Fibroblast of skin of left biceps (primary cell): ENCODE results near the gene JAG2.
"Not testable (repeated sequence)": the region's sequence is repeated elsewhere in the genome, so short reads cannot be mapped to it uniquely, and the experiment has no call there.

Source experiments
- DNase-seq, 2 experiments: peaks; one replicate each; pipeline ENCODE4 v3.0.0-alpha.2; 2013; ENCODE audit warnings: low read depth in 2 of 2

JAG2 gene

DNA sequence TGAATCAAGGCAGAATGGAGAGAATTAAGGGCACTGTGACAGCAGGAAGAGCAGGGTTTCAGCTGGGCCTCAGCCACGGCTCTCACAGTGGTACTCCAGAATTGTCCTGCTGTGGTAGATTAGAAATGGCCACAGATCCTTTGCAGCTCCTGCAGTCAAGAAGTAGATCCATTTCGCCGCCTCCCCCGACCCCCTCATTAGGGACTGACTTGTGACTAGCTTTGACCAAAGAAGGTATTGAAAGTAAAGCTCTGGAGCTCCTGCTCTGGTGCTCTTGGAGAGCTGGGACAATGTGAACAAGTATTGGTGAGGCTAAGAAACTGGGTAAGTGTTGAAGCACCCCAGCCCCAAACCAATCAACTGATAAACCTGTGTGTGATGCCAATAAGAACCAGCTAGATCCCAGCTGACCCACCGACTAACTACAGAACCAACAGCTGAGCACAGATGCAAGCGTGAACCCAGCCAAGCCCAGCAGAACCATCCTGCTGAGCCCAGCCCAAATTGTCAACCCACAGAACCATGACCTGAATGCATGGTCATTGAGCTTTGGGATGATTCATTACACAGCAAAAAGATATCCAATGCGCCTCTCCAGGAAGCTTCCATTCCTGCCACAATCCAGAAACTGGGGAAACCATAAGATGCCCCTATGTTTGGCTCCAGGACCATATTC lies 50.7 kb downstream of the JAG2 start:
- DNase-seq, result no peak

GRCh38 chr14:105117257-105117646 lies 51.3 kb downstream of the JAG2 start:
- DNase-seq, result no peak

DNA sequence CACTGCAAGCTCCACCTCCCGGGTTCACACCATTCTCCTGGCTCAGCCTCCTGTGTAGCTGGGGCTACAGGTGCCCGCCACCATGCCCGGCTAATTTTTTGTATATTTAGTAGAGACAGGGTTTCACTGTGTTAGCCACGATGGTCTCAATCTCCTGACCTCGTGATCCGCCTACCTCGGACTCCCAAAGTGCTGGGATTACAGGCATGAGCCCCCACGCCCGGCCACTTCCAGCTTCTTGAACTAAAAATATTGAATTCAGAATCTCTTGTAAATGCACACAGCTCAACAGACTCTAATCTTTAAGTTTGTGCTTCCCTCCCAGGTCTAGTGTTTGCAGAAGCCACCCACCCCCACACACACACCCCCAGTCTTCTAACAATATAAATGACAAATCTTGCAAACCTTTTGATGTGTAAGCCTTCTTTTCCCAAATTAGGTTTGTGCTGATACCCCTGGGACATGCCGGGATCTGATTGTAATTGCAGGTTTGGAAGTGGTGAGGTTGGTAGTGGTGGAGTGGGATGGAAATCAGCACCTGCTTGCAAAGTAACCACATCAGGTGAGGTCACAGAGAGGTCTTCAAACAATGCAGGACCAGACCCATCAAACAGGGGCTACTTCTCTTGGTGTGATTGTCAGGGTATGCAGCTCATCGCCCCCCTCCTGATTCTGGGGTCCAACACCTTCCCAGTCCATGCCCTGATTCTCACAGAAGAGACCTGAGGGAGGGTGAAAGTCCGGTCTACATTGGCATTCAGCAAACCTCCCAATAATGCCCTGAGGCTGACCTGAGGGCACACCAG lies 51.9 kb downstream of the JAG2 start:
- DNase-seq, result no peak

DNA sequence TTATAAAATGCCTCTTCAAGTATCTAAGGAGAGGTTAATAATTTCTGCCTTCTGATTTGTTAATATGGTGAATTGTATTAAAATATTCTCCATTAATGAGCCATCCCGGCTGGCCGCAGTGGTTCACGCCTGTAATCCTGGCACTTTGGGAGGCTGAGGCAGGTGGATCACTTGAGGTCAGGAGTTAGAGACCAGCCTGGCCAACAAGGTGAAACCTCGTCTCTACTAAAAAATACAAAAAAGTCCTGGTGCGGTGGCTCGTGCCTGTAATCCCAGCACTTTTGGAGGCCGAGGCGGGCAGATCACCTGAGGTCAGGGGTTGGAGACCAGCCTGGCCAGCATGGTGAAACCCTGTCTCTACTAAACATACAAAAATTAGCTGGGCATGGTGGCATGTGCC lies 59.3 kb downstream of the JAG2 start:
- not testable (repeated sequence) for DNase-seq

- DNase-seq, result no peak
Observed at GRCh38 chr14:105108516-105108864, 60.1 kb downstream of the JAG2 start.

GRCh38 chr14:105107781-105108515 lies 60.6 kb downstream of the JAG2 start:
- DNase-seq, result no peak

- DNase-seq, result no peak
Observed at GRCh38 chr14:105107351-105107750, 61.2 kb downstream of the JAG2 start.

GRCh38 chr14:105105158-105105557 lies 63.4 kb downstream of the JAG2 start:
- DNase-seq, result no peak

GRCh38 chr14:105102893-105103292 lies 65.7 kb downstream of the JAG2 start:
- no peak for DNase-seq

GRCh38 chr14:105102361-105102870 lies 66.2 kb downstream of the JAG2 start:
- no peak for DNase-seq

- no peak for DNase-seq
Observed at GRCh38 chr14:105100910-105101309, 67.7 kb downstream of the JAG2 start.

DNA sequence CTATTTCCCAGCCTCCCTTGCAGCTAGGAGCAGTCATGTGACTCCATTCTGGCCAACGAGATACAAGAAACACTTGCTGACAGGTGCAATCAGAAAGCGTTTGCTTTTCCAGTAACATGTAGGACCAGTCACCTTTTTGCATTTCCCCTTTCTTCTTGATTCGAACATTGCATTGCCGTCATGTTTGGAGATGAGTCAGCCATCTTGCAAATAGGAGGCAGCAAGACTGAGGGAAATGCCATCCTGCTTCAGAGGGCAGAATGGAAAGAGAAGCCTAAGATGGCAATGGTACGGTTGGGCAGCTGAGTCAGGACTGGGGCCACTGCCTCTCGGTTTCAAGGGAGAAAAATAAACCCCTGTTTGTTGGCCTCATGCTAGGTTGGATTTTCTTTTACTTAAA lies 68.8 kb downstream of the JAG2 start:
- DNase-seq, result no peak

DNA sequence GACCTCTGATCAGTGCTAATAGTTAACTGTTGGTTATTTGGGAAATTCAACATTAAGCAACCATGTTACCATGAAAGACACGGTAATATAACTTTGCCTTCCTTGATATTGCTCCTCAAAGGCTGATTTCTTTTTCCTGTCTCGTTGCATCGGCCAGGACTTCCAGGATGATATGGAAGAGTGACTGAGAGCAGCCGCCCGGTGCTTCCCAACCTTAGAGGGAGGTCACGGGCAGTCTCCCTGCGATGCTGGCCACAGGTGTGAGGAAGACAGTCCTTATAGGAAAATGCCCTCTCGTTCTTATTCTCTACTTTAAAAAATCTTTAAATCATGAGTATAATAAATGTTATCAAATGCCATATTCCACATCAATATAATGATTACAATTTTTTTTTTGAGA lies 70.3 kb downstream of the JAG2 start:
- no peak for DNase-seq

GRCh38 chr14:105097794-105098127 lies 70.8 kb downstream of the JAG2 start:
- DNase-seq, result no peak

GRCh38 chr14:105096206-105096875 lies 72.2 kb downstream of the JAG2 start:
- no peak for DNase-seq

GRCh38 chr14:105095236-105095805 lies 73.3 kb downstream of the JAG2 start:
- no peak for DNase-seq

DNA sequence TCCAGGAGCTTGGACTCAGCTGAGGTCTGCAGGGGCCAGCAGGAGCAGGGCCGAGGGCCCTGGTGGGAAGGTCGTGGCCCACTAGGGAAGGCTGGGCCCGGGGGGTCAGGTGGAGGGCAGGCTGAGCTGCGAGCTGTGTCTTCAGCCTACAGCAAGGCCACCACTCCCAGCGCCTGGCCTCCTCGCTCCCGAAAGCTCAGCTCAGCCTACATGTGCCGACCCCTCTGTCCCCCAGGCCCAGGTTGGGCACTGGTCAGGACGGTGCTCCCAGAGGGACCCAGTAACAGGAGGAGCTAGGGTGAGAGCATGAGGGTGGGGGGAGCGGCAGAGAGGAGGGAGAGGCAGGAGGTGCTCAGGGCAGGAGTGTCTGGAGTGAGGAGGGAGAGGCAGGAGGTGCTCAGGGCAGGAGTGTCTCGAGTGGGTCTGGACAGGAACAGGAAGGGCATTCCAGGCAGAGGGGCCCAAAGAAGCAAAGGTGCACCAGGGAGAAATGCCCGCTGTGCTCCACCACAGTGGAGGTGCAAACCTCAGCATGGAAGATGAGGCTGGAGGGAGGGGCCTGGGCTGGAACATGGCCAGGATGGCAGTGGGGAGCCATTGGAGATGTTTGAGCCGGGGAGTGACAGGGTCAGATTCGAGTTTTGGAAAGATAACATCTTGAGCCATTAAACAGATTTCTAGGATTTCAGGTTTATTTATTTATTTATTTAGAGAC lies 74.2 kb downstream of the JAG2 start:
- no peak for DNase-seq

GRCh38 chr14:105093431-105094192 lies 75.0 kb downstream of the JAG2 start:
- DNase-seq, result peak; percentile 36 to 59

DNA sequence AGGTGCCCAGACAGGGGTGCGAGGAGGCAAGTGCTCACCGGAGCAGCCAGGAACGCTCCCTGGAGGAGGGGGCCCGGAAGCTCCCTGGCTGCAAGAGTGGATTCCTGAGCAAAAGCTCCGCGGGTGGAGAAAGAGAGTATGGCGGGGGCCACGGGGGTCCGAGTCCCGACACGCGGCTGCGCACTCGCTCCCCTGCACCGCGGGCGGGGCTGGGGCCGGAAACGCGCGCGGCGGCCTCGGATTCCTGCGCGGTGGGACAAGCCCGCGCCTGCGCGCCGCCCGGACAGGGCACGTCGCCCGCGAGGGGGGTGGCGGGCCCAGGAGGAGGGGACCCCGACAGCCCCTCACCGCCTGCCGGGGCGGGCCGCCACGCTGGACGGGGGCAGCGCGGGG lies 75.5 kb downstream of the JAG2 start:
- peak in 1 of 2 experiments; percentile 29 for DNase-seq
